Activated CD8-positive, alpha-beta memory T cell treated with anti-CD3 and anti-CD28 coated beads, Interleukin-2, amount 50 U/mL, for 1 hour (primary cell): ENCODE results near the gene COL4A1.

ENCODE experiments used
- DNase-seq: peaks from one replicate; pipeline ENCODE4 v3.0.0-alpha.2; 2020; ENCODE audit errors: extremely low read depth

COL4A1 gene

GRCh38 chr13:110276553-110276950 lies 30.4 kb downstream of the COL4A1 start:
- no peak for DNase-seq

- DNase-seq: no peak
Measured at GRCh38 chr13:110275931-110276552, 30.9 kb downstream of the COL4A1 start.

GRCh38 chr13:110274687-110275086 lies 32.3 kb downstream of the COL4A1 start:
- no peak for DNase-seq

GRCh38 chr13:110273254-110273653 lies 33.7 kb downstream of the COL4A1 start:
- DNase-seq: no peak

GRCh38 chr13:110272651-110273050 lies 34.3 kb downstream of the COL4A1 start:
- DNase-seq: no peak

GRCh38 chr13:110272227-110272626 lies 34.7 kb downstream of the COL4A1 start:
- DNase-seq: no peak

- no peak for DNase-seq
Measured at GRCh38 chr13:110271313-110271712, 35.6 kb downstream of the COL4A1 start.

GRCh38 chr13:110270507-110270906 lies 36.5 kb downstream of the COL4A1 start:
- DNase-seq: no peak

GRCh38 chr13:110269509-110270185 lies 37.3 kb downstream of the COL4A1 start:
- no peak for DNase-seq

GRCh38 chr13:110268576-110269185 lies 38.3 kb downstream of the COL4A1 start:
- DNase-seq: no peak

GRCh38 chr13:110268061-110268460 lies 38.9 kb downstream of the COL4A1 start:
- DNase-seq: no peak

- DNase-seq: no peak
Measured at GRCh38 chr13:110266983-110267382, 40.0 kb downstream of the COL4A1 start.

GRCh38 chr13:110266431-110266809 lies 40.5 kb downstream of the COL4A1 start:
- DNase-seq: no peak

- DNase-seq: no peak
Measured at GRCh38 chr13:110265682-110266430, 41.1 kb downstream of the COL4A1 start.

GRCh38 chr13:110265341-110265681 lies 41.6 kb downstream of the COL4A1 start:
- no peak for DNase-seq

- DNase-seq: no peak
Measured at GRCh38 chr13:110264685-110265275, 42.2 kb downstream of the COL4A1 start.

GRCh38 chr13:110263888-110264287 lies 43.1 kb downstream of the COL4A1 start:
- DNase-seq: no peak

- no peak for DNase-seq
Measured at GRCh38 chr13:110263404-110263803, 43.6 kb downstream of the COL4A1 start.

- no peak for DNase-seq
Measured at GRCh38 chr13:110262508-110263291, 44.3 kb downstream of the COL4A1 start.

GRCh38 chr13:110262082-110262436 lies 44.9 kb downstream of the COL4A1 start:
- DNase-seq: no peak
